ENCODE measurements around the gene DENND5B.

DENND5B gene

DNA sequence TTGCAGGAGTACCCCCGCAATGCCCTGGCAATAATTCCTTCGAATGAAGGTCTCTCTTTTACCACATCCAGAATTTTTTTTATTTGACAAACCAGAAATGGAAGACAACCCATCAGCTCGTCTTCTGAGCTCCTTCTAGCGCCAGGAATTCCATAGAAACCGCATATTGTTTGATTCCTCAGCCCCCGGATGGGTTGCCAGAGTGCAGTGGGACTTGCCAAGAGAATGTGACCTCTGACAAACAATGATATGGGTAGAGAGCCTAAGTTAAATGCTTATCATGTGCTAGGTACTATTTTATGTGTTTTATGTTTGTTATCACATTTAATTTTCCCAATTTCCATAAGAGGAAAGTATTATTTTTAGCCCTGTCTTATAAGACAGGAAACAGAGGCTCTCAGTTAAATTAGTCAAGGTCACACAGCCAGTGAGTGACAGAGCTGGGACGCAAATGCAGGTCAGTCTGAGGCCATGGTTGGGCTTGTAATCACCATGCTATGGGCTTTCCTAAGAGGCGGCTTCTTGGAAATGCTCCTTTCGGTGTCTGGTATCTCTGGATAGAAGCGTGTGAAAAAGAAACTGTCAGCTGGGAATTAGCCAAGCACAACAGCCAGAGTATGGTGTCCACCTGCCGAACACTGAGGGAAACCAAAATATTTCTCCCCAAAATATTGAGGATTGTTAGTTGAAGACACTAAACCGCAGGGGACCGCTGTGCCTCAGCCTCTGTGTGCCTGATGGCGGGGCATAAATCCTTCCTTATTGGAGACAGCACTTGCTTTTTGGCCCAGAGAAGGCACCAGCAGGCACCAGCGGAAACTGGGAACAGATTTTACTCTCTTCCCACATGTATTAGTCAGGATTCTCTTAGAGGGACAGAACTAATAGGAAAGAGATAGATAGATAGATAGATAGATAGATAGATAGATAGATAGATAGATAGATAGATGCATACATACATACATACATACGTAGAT is 39.1 kb upstream of the DENND5B start:
- Mint-ChIP-seq H3K27ac (peak overlapping the region; percentile 95), H3K4me3 (peak overlapping the region; percentile 46), H3K9me3 (no peaks in the 10 kb centered on the region), H3K4me1 (peaks cover 64% of the 10 kb centered on the region), H3K36me3 (ENCODE audit: low read depth) (no peaks in the 10 kb centered on the region), H3K27me3 (ENCODE audit: low read depth, poor library complexity) (peaks cover 4% of the 10 kb centered on the region)
- TF ChIP-seq, protein P1, sequence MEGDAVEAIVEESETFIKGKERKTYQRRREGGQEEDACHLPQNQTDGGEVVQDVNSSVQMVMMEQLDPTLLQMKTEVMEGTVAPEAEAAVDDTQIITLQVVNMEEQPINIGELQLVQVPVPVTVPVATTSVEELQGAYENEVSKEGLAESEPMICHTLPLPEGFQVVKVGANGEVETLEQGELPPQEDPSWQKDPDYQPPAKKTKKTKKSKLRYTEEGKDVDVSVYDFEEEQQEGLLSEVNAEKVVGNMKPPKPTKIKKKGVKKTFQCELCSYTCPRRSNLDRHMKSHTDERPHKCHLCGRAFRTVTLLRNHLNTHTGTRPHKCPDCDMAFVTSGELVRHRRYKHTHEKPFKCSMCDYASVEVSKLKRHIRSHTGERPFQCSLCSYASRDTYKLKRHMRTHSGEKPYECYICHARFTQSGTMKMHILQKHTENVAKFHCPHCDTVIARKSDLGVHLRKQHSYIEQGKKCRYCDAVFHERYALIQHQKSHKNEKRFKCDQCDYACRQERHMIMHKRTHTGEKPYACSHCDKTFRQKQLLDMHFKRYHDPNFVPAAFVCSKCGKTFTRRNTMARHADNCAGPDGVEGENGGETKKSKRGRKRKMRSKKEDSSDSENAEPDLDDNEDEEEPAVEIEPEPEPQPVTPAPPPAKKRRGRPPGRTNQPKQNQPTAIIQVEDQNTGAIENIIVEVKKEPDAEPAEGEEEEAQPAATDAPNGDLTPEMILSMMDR (IDR thresholded peaks at IDR 0.05), result no peak
- peak; percentile 22 for DNase-seq

DNA sequence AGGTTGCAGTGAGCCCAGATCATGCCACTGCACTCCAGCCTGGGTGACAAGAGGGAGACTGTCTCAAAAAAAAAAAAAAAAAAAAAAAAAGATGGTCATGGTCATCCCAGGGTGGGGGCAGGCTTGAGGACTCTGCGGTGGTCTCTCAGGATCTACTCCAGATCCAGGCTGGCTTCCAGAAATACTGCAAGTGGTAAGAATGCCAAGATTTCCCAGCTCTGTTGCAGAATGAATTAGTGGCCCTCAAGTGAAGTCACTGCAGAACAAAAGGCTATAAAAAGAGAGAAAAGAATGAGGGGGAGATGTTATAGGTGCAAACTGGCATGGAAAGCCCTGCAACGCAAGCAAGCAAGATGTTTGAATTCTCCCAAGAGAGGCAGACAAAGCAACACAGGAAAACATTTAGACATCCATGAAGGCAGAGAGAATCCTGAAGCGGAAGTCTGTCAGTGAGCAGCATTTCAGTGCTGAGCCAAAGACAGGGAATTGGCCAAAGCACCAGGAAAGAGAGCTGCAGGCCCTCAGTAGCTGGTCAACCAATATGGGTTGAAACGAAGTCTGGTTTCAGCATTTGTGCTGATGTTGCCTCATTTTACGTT is 36.6 kb upstream of the DENND5B start:
- Mint-ChIP-seq H3K27me3 (ENCODE audit: low read depth, poor library complexity) (peaks cover 4% of the 10 kb centered on the region), H3K9me3 (no peaks in the 10 kb centered on the region), H3K4me1 (peaks cover 57% of the 10 kb centered on the region), H3K4me3 (no peak overlapping the region), H3K36me3 (ENCODE audit: low read depth) (no peaks in the 10 kb centered on the region), H3K27ac (peak overlapping the region; percentile 68)
- DNase-seq, result no peak
- TF ChIP-seq, protein P1 (IDR thresholded peaks at IDR 0.05), result no peak

DNA sequence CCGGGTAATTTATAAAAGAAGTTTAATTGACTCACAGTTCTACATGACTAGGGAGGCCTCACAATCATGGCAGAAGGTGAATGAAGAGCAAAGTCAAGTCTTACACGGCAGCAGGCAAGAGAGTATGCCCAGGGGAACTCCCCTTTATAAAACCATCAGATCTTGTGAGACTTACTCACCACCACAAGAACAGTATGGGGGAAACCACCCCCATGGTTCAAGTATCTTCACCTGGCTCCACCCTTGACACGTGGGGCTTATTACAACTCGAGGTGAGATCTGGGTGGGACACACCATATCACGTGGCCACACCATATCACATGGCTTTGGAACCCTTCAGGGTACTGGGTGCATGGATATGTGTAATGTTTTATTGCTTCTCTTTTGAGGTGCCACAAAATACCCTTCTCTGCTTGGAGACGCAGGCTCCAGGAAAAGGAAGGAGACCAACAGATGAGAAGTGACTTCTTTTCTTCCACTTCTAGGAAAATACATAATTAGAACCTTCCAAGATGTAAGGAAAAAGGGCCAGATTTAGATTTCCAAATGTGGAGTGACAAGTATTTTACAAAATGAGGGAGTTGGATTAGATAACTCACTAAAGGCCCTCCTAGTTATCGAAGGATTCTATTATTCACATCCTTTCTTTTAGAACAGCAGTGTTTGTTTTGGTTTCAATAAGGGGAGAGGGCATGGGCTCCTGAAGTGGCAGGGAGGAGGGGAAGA is 35.5 kb upstream of the DENND5B start:
- DNase-seq, result no peak
- Mint-ChIP-seq H3K4me3 (no peak overlapping the region), H3K9me3 (no peaks in the 10 kb centered on the region), H3K27me3 (ENCODE audit: low read depth, poor library complexity) (peaks cover 4% of the 10 kb centered on the region), H3K4me1 (peaks cover 46% of the 10 kb centered on the region), H3K36me3 (ENCODE audit: low read depth) (no peaks in the 10 kb centered on the region), H3K27ac (no peak overlapping the region)
- TF ChIP-seq, protein P1 (IDR thresholded peaks at IDR 0.05), result no peak

DNA sequence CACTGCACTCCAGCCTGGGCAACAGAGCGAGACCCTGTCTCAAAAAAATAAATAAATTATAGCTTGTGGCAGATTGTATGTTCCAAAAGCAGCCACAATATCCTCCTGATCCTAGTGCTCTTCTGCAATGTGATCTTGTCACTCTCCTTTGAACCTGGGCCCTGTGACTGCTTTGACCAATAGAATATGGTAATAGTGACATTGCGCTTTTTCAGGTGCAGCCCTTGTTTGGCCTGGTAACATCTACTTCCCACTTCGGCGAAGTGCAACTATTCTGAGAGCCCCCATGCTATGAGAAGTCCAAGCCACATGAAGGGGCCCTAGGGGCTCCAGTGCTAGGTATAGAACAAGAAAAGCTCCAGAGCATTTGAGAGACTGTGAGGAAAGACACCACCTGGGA is 31.1 kb upstream of the DENND5B start:
- TF ChIP-seq, protein P1 (IDR thresholded peaks at IDR 0.05), result no peak
- H3K4me3 Mint-ChIP-seq, result no peak overlapping the region
- H3K36me3 Mint-ChIP-seq (ENCODE audit: low read depth), result no peaks in the 10 kb centered on the region
- no peaks in the 10 kb centered on the region for H3K9me3 Mint-ChIP-seq
- H3K4me1 Mint-ChIP-seq, result peaks cover 16% of the 10 kb centered on the region
- no peaks in the 10 kb centered on the region for H3K27me3 Mint-ChIP-seq (ENCODE audit: low read depth, poor library complexity)
- DNase-seq, result no peak
- peak overlapping the region; percentile 80 for H3K27ac Mint-ChIP-seq

DNA sequence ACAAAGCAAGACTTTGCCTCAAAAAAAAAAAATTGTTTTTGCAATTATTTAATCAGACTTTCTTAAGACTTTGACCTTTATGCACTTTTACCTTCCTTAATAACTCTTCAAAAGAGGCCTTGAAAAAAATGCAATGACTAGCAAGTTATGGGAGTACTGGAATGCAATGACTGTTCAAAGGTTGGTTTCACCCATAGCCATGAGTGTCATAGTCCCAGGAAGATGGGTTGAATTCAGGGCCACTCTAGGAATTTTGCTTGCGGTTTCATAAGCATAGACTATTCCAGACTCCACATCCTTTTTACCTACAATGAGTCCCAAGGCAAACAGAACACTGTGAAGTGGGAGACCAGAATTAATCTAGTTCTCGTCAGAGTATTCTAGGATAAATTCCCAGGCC is 29.4 kb upstream of the DENND5B start:
- peaks cover 4% of the 10 kb centered on the region for H3K9me3 Mint-ChIP-seq
- TF ChIP-seq, protein P1 (IDR thresholded peaks at IDR 0.05), result no peak
- H3K27ac Mint-ChIP-seq, result no peak overlapping the region
- H3K27me3 Mint-ChIP-seq (ENCODE audit: low read depth, poor library complexity), result no peaks in the 10 kb centered on the region
- no peak overlapping the region for H3K4me3 Mint-ChIP-seq
- DNase-seq, result no peak
- peaks cover 5% of the 10 kb centered on the region for H3K4me1 Mint-ChIP-seq
- H3K36me3 Mint-ChIP-seq (ENCODE audit: low read depth), result no peaks in the 10 kb centered on the region
